ENCODE results near the gene ALAS2.

ALAS2 gene

GRCh38 chrX:54999717-55000598 lies 30.8 kb downstream of the ALAS2 start, which contains the start of gene APEX2:
APEX2 (plus strand) TSS chrX:55000363; CDS start chrX:55000423, 60 bp downstream.
- H3K36me3 ChIP-seq: peaks cover 13% of the 10 kb centered on the region
- no peaks in the 10 kb centered on the region for H3K9me3 ChIP-seq
- H3K4me3 ChIP-seq (ENCODE audit: low read depth in 1 of 2, low read length in 1 of 2): peak within 1 kb of the TSS; percentile 66 to 78
- no peaks in the 10 kb centered on the region for H3K27me3 ChIP-seq
- peaks cover 5 to 17% of the 10 kb centered on the region in 2 experiments for H3K4me1 ChIP-seq (ENCODE audit: control insufficient read depth in 1 of 2, insufficient read depth in 1 of 2, low read depth in 1 of 2, low read length in 1 of 2)
- peak within 1 kb of the TSS; percentile 85 for H3K27ac ChIP-seq
- no peak for TF ChIP-seq CTCF (IDR thresholded peaks at IDR 0.05)

- Histone ChIP-seq H3K27me3 (no peaks in the 10 kb centered on the region), H3K4me3 (ENCODE audit: low read depth in 1 of 2, low read length in 1 of 2) (no peak overlapping the region), H3K27ac (no peak overlapping the region), H3K9me3 (no peaks in the 10 kb centered on the region), H3K36me3 (no peaks in the 10 kb centered on the region), H3K4me1 (ENCODE audit: control insufficient read depth in 1 of 2, insufficient read depth in 1 of 2, low read depth in 1 of 2, low read length in 1 of 2) (peaks cover 5 to 11% of the 10 kb centered on the region in 2 experiments)
- no peak for TF ChIP-seq CTCF (IDR thresholded peaks at IDR 0.05)
Measured at GRCh38 chrX:54995621-54996020, 35.2 kb downstream of the ALAS2 start.

GRCh38 chrX:54994668-54995351 lies 36.0 kb downstream of the ALAS2 start:
- H3K4me3 ChIP-seq (ENCODE audit: low read depth in 1 of 2, low read length in 1 of 2): no peak overlapping the region
- no peaks in the 10 kb centered on the region for H3K27me3 ChIP-seq
- no peak for TF ChIP-seq CTCF (IDR thresholded peaks at IDR 0.05)
- H3K4me1 ChIP-seq (ENCODE audit: control insufficient read depth in 1 of 2, insufficient read depth in 1 of 2, low read depth in 1 of 2, low read length in 1 of 2): peaks cover 5 to 6% of the 10 kb centered on the region in 2 experiments
- H3K9me3 ChIP-seq: no peaks in the 10 kb centered on the region
- H3K27ac ChIP-seq: no peak overlapping the region
- H3K36me3 ChIP-seq: no peaks in the 10 kb centered on the region

GRCh38 chrX:54994099-54994498 lies 36.7 kb downstream of the ALAS2 start, which contains the start of gene PFKFB1:
PFKFB1 (minus strand) TSS chrX:54994188; CDS start chrX:54994007, 181 bp downstream.
- Histone ChIP-seq H3K27me3 (no peaks in the 10 kb centered on the region), H3K36me3 (no peaks in the 10 kb centered on the region), H3K9me3 (no peaks in the 10 kb centered on the region), H3K27ac (no peak within 1 kb of the TSS), H3K4me3 (ENCODE audit: low read depth in 1 of 2, low read length in 1 of 2) (no peak within 1 kb of the TSS), H3K4me1 (ENCODE audit: control insufficient read depth in 1 of 2, insufficient read depth in 1 of 2, low read depth in 1 of 2, low read length in 1 of 2) (peaks cover 0 to under 1% of the 10 kb centered on the region in 2 experiments)
- TF ChIP-seq CTCF (IDR thresholded peaks at IDR 0.05): no peak

- Histone ChIP-seq H3K27ac (no peak overlapping the region), H3K9me3 (no peaks in the 10 kb centered on the region), H3K36me3 (no peaks in the 10 kb centered on the region), H3K4me1 (ENCODE audit: control insufficient read depth in 1 of 2, insufficient read depth in 1 of 2, low read depth in 1 of 2, low read length in 1 of 2) (no peaks in the 10 kb centered on the region), H3K27me3 (no peaks in the 10 kb centered on the region), H3K4me3 (ENCODE audit: low read depth in 1 of 2, low read length in 1 of 2) (no peak overlapping the region)
- TF ChIP-seq CTCF (IDR thresholded peaks at IDR 0.05): no peak
Measured at GRCh38 chrX:54992911-54993622, 37.7 kb downstream of the ALAS2 start.

Data from neutrophil (primary cell).